SK-N-MC (cell line): ENCODE measurements around the gene GRM5.

Source experiments
- EZH2 ChIP-seq: fragments of 200-600 bp; sonication (generic); IDR thresholded peaks from one replicate; pipeline ENCODE4 v1.6.1; 2017; ENCODE audit warnings: antibody characterized with exemption
- FOXP2 ChIP-seq: optimal IDR thresholded peaks from 2 replicates; pipeline ENCODE3; 2011; ENCODE audit warnings: mild to moderate bottlenecking, moderate library complexity; ENCODE audit not compliant: insufficient read depth; ENCODE audit errors: extremely low read length, control extremely low read depth
- POLR2AphosphoS5 ChIP-seq: IDR thresholded peaks from 2 replicates; pipeline ENCODE4 v1.6.1; 2012; ENCODE audit warnings: mild to moderate bottlenecking, low read depth, low read length, borderline replicate concordance

DNA sequence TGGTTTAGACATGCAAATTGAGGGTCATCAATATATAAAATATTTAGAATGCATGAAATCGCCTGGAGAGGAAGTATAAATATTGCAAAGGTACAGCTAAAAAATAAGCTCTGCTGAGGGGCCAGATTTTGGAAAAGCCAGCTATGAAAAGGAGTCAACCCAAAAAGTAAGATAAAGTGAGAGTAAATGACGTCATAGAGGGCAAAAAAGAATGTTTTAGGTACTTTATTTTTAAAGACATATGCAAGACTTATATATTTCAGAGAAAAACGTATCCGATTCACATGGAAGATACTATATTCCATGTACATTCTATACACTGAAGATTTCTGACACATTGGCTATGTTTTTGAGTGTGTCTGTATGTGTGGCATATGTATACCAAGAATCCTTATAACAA, 13.6 kb downstream of the GRM5 start:
- TF ChIP-seq EZH2, result no peak
- no peak for TF ChIP-seq POLR2AphosphoS5
- no peak for TF ChIP-seq FOXP2
